Duodenal mucosa (tissue), 2 donors: ENCODE data around the gene NVL.

Experiments
- H3K27ac ChIP-seq: one replicate; pipeline ENCODE4 v1.7.0; 2013; ENCODE audit warnings: low read depth, low read length
- H3K27me3 ChIP-seq, 2 donors: one replicate each; pipeline ENCODE4 v1.7.0; 2013; ENCODE audit warnings: low read length in 2 of 2, control low read depth in 1 of 2; ENCODE audit not compliant: insufficient read depth in 2 of 2, control insufficient read depth in 1 of 2
- H3K36me3 ChIP-seq, 2 donors: one replicate each; pipeline ENCODE4 v1.7.0; 2013; ENCODE audit warnings: low read length in 2 of 2, control low read depth in 1 of 2; ENCODE audit not compliant: insufficient read depth in 2 of 2, control insufficient read depth in 1 of 2
- H3K4me1 ChIP-seq, 2 donors: one replicate each; pipeline ENCODE4 v1.7.0; 2013; ENCODE audit warnings: low read length in 2 of 2, control low read depth in 1 of 2; ENCODE audit not compliant: insufficient read depth in 2 of 2, control insufficient read depth in 1 of 2
- H3K4me3 ChIP-seq, 2 donors: one replicate each; pipeline ENCODE4 v1.7.0; 2013; ENCODE audit warnings: low read length in 2 of 2, low read depth in 1 of 2
- H3K9ac ChIP-seq, 2 donors: one replicate each; pipeline ENCODE4 v1.7.0; 2013; ENCODE audit warnings: low read length in 2 of 2, low read depth in 1 of 2
- H3K9me3 ChIP-seq, 2 donors: one replicate each; pipeline ENCODE4 v1.7.0; 2013; ENCODE audit warnings: low read length in 2 of 2, control low read depth in 1 of 2; ENCODE audit not compliant: control insufficient read depth in 1 of 2

The NVL gene

DNA sequence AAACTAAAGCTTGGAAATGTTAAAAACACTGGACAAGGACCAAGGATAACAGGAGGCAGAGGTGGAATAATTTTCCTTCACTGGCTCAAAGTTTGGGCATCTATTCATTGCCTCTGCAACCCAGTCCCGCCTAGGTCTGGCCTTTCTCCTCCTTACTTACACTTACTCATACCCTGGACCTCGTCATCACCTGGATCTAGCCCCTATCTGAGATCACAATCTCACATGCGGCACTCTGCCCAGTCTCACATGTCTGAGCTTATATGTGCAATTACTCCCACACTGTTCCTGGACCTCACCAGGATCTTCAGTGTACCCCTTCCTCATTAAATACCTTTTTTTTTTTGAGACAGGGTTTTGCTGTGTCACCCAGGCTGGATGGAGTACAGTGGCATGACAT lies 37.6 kb downstream of the NVL start:
- Histone ChIP-seq H3K36me3 (peaks cover 20 to 70% of the 10 kb centered on the region in 2 donors), H3K27ac (no peak overlapping the region), H3K4me3 (no peak overlapping the region), H3K9me3 (no peaks in the 10 kb centered on the region), H3K27me3 (no peaks in the 10 kb centered on the region), H3K9ac (no peak overlapping the region), H3K4me1 (no peaks in the 10 kb centered on the region)

DNA sequence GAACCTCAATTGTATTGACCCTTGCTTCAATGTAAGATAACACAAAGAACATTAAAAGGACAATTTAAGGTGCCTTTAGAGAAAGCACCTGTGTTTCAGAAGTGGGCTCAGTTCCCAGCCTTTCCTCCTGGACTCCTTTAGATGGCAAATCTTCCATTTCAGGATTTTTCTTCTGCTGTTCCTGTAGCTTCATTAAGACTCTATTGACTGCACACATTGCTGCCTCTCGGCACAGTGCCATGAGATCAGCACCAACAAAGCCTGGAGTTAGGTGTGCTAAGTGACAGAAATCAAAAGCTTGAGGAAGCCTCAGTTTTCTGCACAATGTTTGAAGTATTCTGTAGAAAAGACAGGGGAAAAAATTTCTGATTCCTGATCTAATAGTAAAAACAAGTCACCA lies 40.6 kb downstream of the NVL start:
- Histone ChIP-seq H3K9ac (no peak overlapping the region), H3K4me1 (no peaks in the 10 kb centered on the region), H3K27me3 (no peaks in the 10 kb centered on the region), H3K36me3 (peaks cover 20 to 65% of the 10 kb centered on the region in 2 donors), H3K27ac (no peak overlapping the region), H3K4me3 (no peak overlapping the region), H3K9me3 (no peaks in the 10 kb centered on the region)

DNA sequence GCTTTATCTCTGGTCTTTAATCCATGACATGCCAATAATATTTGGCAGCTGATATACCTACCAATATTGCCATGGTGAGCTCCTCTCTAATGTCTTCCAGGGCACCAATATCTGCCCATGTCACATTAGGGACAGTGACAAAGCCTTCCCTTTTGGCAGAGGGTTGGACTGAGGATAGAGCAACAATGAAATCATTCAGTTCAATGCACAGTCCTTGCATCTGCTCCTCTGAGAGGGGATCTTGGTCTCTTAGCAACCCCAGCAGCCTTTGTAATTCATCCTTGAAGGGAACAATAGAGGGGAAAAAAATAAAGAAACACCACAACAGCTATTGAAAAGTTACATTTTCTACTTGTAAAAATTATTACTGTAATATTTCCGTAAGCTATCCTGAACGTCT lies 42.3 kb downstream of the NVL start:
- no peaks in the 10 kb centered on the region for H3K27me3 ChIP-seq
- peaks cover 11 to 61% of the 10 kb centered on the region in 2 donors for H3K36me3 ChIP-seq
- H3K9ac ChIP-seq: no peak overlapping the region
- H3K27ac ChIP-seq: no peak overlapping the region
- no peaks in the 10 kb centered on the region for H3K4me1 ChIP-seq
- no peaks in the 10 kb centered on the region for H3K9me3 ChIP-seq
- H3K4me3 ChIP-seq: no peak overlapping the region

DNA sequence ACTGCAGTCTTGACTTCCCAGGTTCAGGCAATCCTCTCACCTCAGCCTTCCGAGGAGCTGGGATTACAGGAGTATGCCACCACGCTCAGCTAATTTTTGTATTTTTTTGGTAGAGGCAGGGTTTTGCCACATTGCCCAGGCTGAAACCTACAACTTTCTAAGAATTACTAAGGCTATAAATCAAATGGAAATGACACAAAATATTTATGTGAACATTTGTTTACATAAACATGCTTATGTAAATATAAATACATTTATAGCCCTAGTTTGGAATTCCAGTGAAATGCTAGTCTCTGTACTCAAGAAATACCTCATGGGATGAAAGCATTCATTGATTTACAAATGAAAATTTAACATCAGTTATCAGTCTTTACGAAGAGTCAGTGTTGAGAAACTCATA lies 47.8 kb downstream of the NVL start:
- Histone ChIP-seq H3K4me3 (no peak overlapping the region), H3K36me3 (peaks cover 11 to 33% of the 10 kb centered on the region in 2 donors), H3K27ac (no peak overlapping the region), H3K9me3 (no peaks in the 10 kb centered on the region), H3K27me3 (no peaks in the 10 kb centered on the region), H3K4me1 (peaks cover 3 to 13% of the 10 kb centered on the region in 2 donors), H3K9ac (no peak overlapping the region)

DNA sequence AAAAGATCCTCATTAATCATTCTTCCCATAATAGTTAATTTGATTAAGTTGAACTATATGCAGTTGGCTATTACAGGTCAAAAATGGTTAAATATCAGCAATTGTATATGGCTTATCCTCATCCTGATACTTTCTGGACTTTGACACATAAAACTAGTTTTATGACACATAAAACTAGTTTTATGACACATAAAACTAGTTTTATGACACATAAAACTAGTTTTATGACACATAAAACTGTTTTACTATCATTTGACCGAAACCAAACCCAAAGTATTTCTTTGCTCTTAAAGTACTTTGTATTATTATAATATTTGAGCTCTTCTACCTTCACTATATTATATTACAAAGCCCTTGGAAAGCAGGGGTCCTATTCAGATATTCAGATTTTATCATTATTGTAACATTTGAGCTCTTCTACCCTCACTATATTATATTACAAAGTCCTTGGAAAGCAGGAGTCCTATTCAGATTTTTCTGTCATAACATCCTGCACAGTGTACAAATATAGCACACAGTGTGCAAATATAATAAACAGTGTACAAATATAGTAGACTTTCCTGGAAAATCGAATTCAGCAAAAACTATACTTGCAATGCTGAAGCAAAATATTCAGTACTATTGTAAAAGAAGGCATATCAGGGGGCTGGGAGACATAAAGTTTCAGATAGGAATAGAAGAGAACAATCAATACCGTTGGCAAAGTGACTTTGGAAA lies 53.0 kb downstream of the NVL start:
- Histone ChIP-seq H3K4me3 (peak overlapping the region in 1 of 2 donors; percentile 17), H3K27me3 (no peaks in the 10 kb centered on the region), H3K9me3 (no peaks in the 10 kb centered on the region), H3K36me3 (peaks cover 7 to 14% of the 10 kb centered on the region in 2 donors), H3K27ac (no peak overlapping the region), H3K9ac (no peak overlapping the region), H3K4me1 (peaks cover 10 to 14% of the 10 kb centered on the region in 2 donors)

DNA sequence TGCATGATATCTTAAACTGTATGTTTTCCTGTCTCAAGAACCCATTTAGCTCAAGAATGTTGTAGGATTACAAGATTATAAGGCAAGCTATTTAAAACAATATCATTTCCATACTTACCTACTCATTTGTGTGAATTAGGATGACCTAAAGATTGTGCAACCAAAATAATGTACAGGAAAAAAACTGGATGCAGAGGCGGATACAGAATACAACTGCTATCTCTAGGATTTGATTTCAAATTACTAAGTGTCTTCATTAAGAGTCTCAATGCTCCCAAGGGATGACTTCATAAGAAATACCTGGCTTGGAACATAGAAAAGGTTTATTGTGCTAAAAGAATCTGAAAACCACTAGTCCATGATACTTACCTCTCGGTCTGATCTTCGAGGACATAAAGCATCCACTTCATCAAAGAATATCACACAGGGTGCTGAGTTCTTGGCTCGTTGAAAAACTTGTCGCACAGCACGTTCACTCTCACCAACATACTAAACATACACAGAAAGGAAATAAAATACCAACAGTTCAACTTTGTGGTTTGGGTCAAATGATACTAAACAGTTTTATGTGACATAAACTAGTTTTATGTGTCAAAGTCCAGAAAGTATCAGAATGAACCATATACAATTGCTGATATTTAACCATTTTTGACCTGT lies 54.9 kb downstream of the NVL start:
- no peak overlapping the region for H3K4me3 ChIP-seq
- peaks cover 3 to 9% of the 10 kb centered on the region in 2 donors for H3K36me3 ChIP-seq
- no peaks in the 10 kb centered on the region for H3K9me3 ChIP-seq
- no peak overlapping the region for H3K9ac ChIP-seq
- H3K4me1 ChIP-seq: peaks cover 10 to 14% of the 10 kb centered on the region in 2 donors
- no peak overlapping the region for H3K27ac ChIP-seq
- H3K27me3 ChIP-seq: no peaks in the 10 kb centered on the region

DNA sequence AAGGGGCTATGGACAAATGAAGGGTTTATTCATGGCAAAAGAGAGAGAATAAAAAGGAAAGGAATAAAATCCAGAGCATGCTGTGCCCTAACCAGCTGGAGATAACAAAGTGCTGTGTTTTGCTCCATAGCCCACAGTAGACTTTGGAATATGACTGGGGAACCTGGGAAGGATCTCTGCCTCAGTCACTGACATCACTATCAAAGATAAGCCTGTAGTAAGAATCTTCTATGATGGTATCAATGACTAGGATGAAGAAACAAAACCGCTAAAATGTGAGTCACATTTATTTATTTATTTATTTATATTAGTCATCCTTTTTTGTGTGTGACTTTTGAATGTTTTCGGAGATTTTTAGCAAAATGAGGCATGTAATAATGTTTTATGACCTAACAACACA lies 56.3 kb downstream of the NVL start:
- Histone ChIP-seq H3K4me3 (no peak overlapping the region), H3K27ac (no peak overlapping the region), H3K9me3 (no peaks in the 10 kb centered on the region), H3K27me3 (no peaks in the 10 kb centered on the region), H3K4me1 (peaks cover 10 to 14% of the 10 kb centered on the region in 2 donors), H3K9ac (no peak overlapping the region), H3K36me3 (peaks cover 3 to 9% of the 10 kb centered on the region in 2 donors)

DNA sequence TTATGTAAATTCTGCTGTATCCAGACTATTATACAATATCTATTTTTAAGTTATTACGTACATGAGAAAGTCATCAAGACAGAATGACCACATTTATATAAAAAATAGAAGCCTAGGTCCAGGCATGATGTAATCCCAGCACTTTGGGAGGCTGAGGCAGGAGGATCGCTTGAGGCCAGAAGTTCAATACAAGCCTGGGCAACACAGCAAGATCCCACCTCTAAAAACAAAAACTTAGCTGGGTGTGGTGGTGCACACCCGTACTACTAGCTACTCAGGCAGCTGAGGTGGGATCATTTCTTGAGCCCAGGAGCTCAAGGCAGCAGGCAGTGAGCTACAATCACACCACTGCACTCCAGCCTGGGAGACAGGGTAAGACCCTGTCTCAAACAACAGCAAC lies 58.9 kb downstream of the NVL start:
- Histone ChIP-seq H3K9me3 (no peaks in the 10 kb centered on the region), H3K36me3 (peaks cover 10 to 12% of the 10 kb centered on the region in 2 donors), H3K4me1 (peaks cover 0 to 5% of the 10 kb centered on the region in 2 donors), H3K27ac (no peak overlapping the region), H3K4me3 (no peak overlapping the region), H3K9ac (no peak overlapping the region), H3K27me3 (no peaks in the 10 kb centered on the region)

DNA sequence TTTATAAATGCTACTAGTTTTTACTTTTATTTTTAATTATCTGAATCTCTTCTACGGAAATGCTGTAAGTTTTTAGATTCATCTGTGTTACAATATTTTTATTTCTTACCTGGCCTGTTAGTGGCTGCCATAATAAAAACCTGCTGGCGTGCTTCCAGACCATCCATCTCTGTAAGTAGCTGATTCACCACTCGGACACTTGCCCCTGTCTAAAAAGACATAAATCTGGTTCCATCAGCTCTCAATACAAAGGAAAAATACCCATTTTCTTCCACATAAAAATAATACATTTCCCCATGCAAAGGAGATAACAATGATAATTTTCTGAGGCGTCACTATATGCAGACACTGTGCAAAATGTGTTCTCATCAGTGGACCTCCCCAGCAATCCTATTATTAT lies 62.0 kb downstream of the NVL start:
- no peaks in the 10 kb centered on the region for H3K9me3 ChIP-seq
- no peak overlapping the region for H3K4me3 ChIP-seq
- H3K27me3 ChIP-seq: no peaks in the 10 kb centered on the region
- H3K36me3 ChIP-seq: peaks cover 5 to 7% of the 10 kb centered on the region in 2 donors
- no peak overlapping the region for H3K9ac ChIP-seq
- H3K27ac ChIP-seq: no peak overlapping the region
- H3K4me1 ChIP-seq: no peaks in the 10 kb centered on the region

DNA sequence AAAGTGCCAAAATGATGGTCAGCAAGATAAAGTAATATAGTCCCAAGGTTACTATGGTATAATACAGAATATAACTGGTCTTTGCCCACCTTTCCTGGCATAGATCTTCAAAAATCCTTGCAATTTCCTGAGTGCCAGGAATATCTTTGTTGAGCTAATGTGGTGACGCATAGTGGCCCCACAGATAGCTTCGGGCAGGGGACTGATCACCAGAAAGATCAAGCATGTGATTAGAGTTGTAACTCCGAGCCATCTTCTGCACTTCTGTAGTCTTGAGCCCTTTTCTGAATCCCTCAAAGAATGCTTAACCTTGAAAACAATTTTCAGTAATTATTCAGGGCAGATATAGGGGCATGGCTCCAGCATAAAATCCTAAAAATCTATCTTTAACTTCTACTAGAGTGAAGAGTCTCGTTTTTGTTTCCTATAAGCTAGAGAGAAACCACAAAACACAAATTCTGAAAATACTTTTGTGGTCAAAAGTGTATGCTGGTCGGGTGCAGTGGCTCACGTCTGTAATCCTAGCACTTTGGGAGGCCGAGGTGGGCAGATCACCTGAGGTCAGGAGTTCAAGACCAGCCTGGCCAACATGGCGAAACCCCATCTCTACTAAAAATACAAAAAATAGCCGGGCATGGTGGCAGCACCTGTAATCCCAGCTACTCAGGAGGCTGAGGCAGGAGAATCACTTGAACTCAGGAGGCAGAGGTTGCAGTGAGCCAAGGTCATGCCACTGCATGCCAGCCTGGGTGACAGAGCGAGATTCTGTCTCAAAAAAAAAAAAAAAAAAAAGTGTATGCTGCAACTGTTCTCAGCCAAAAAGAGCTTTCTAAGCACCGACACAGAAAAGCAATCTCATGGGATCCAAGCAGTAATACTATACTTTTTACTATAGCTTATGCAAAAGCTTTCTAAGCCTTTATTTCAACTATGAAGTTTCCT lies 62.8 kb downstream of the NVL start:
- Histone ChIP-seq H3K4me3 (no peak overlapping the region), H3K27ac (no peak overlapping the region), H3K4me1 (no peaks in the 10 kb centered on the region), H3K36me3 (peaks cover 5 to 7% of the 10 kb centered on the region in 2 donors), H3K9me3 (no peaks in the 10 kb centered on the region), H3K9ac (no peak overlapping the region), H3K27me3 (no peaks in the 10 kb centered on the region)
